K562 (cell line): ENCODE data around the gene PNMT. TPM values are rescaled to one million over a fixed set of nuclear protein-coding genes. Genes with fewer than 3 reads are reported as not detected.

Source experiments
- ATAC-seq: fragments of 200-7000 bp; cut with Tn5 transposase; 3 replicates; pipeline ENCODE4 v1.9.1; 2020; ENCODE audit warnings: moderate library complexity
- BruUV-seq: library from RNA; stranded (reverse); fragments of 400-500 nt; replicated peaks from 2 replicates; lab custom pipeline; 2021; lab: Mats Ljungman, UMichigan
- CTCF ChIA-PET: fragments of 300-600 bp; formaldehyde crosslinking; extraction: SDS; loops from one replicate; lab custom pipeline; 2021; ENCODE audit warnings: low intra/inter-chr PET ratio; lab: Yijun Ruan, JAX
- POLR2A ChIA-PET: fragments of 300-600, 350-650 bp; sonication (Branson Sonifier 250); formaldehyde crosslinking; extraction: SDS; loops from one replicate; lab custom pipeline; 2021; ENCODE audit warnings: antibody characterized with exemption, inconsistent platforms; lab: Yijun Ruan, JAX
- DNase-seq, 4 experiments: peaks; one replicate each; pipeline versions ENCODE4 v3.0.0 to v3.0.0-alpha.2; 2011 to 2018; ENCODE audit warnings: low spot score in 3 of 4, mixed read lengths in 3 of 4; ENCODE audit errors: extremely low read depth in 1 of 4
- FAIRE-seq: peaks from 2 replicates; lab custom pipeline; 2011; peaks lifted over from hg19 to GRCh38; lab: Jason Lieb, UNC
- H2AFZ ChIP-seq: 2 replicates; pipeline ENCODE4 v1.6.0; 2011; ENCODE audit warnings: low read depth, low read length, control low read depth, inconsistent platforms
- H3K27ac ChIP-seq: fragments of 200-600 bp; 3 replicates; pipeline ENCODE4 v1.8.0; 2011; ENCODE audit warnings: low read depth, mild to moderate bottlenecking, control low read depth, inconsistent platforms, low read length, moderate library complexity, mixed read lengths; ENCODE audit errors: extremely low read depth
- H3K27me3 ChIP-seq, 2 experiments: fragments of 300-600 bp in 1 of 2; 2 replicates in 1 of 2; 3 replicates in 1 of 2; pipeline versions ENCODE4 v1.6.0 to v1.8.0; 2011; ENCODE audit warnings: inconsistent platforms in 2 of 2, low read length in 2 of 2, mild to moderate bottlenecking in 1 of 2, mixed read lengths in 1 of 2, moderate library complexity in 1 of 2; ENCODE audit not compliant: control insufficient read depth in 2 of 2, insufficient read depth in 2 of 2
- H3K36me3 ChIP-seq: fragments of 300-600 bp; 3 replicates; pipeline ENCODE4 v1.8.0; 2011; ENCODE audit warnings: mild to moderate bottlenecking, low read length, inconsistent platforms; ENCODE audit not compliant: control insufficient read depth, insufficient read depth
- H3K4me1 ChIP-seq, 2 experiments: fragments of 200-600 bp in 1 of 2; replicated peaks in 1 of 2; 2 replicates in 1 of 2; 3 replicates in 1 of 2; pipeline versions ENCODE4 v1.5.1 to v1.8.0; 2011; ENCODE audit warnings: inconsistent platforms in 2 of 2, low read length in 2 of 2, mild to moderate bottlenecking in 1 of 2, mixed read lengths in 1 of 2, moderate library complexity in 1 of 2; ENCODE audit not compliant: control insufficient read depth in 2 of 2, insufficient read depth in 2 of 2
- H3K4me2 ChIP-seq: 2 replicates; pipeline ENCODE4 v1.6.1; 2011; ENCODE audit warnings: low read length, control low read depth, inconsistent platforms, mixed read lengths; ENCODE audit not compliant: insufficient read depth
- H3K4me3 ChIP-seq: fragments of 200-600 bp; sonication (generic), shearing (Covaris generic); 2 replicates; pipeline ENCODE4 v1.5.1; 2016; ENCODE audit warnings: control low read depth, inconsistent platforms
- H3K79me2 ChIP-seq: fragments of 200-600 bp; 3 replicates; pipeline ENCODE4 v1.8.0; 2011; ENCODE audit warnings: low read length, inconsistent platforms; ENCODE audit not compliant: control insufficient read depth, insufficient read depth
- H3K9ac ChIP-seq, 2 experiments: 2 replicates each; pipeline versions ENCODE4 v1.6.0 to v1.6.1; 2011; ENCODE audit warnings: low read depth in 2 of 2, low read length in 2 of 2, control low read depth in 1 of 2, inconsistent platforms in 1 of 2, mild to moderate bottlenecking in 1 of 2, mixed read lengths in 1 of 2; ENCODE audit not compliant: insufficient read depth in 1 of 2
- H3K9me1 ChIP-seq: one replicate; pipeline ENCODE4 v1.6.0; 2011; ENCODE audit warnings: inconsistent platforms, mild to moderate bottlenecking, low read length, moderate library complexity; ENCODE audit not compliant: control insufficient read depth, insufficient read depth
- H3K9me3 ChIP-seq: replicated peaks from 2 replicates; pipeline ENCODE4 v1.5.1; 2011; ENCODE audit warnings: low read depth, low read length, inconsistent platforms; ENCODE audit not compliant: control insufficient read depth, insufficient read depth
- H4K20me1 ChIP-seq: replicated peaks from 2 replicates; pipeline ENCODE4 v1.6.1; 2011; ENCODE audit warnings: low read length, inconsistent platforms, mixed read lengths; ENCODE audit not compliant: control insufficient read depth, insufficient read depth
- ARID1B ChIP-seq: fragments of 450-650 bp; IDR thresholded peaks from 2 replicates; pipeline ENCODE4 v1.6.1; 2016; ENCODE audit warnings: antibody characterized with exemption, mild to moderate bottlenecking, inconsistent platforms
- ETS1 ChIP-seq: conservative IDR thresholded peaks from 2 replicates; pipeline ENCODE4 v1.6.1; 2011; ENCODE audit warnings: low read depth, mild to moderate bottlenecking, low read length; ENCODE audit not compliant: control insufficient read depth
- FOXO4 ChIP-seq: fragments of 450-650 bp; formaldehyde crosslinking; IDR thresholded peaks from 2 replicates; pipeline ENCODE4 v1.4.0; 2020; ENCODE audit warnings: mild to moderate bottlenecking, moderate library complexity
- PHF20 ChIP-seq: fragments of 450-650 bp; IDR thresholded peaks from 2 replicates; pipeline ENCODE4 v1.6.1; 2018; ENCODE audit not compliant: partially characterized antibody
- POLR2A ChIP-seq: fragments of 450-650 bp; conservative IDR thresholded peaks from 2 replicates; pipeline ENCODE4 v1.6.1; 2016
- RFX5 ChIP-seq: IDR thresholded peaks from 2 replicates; pipeline ENCODE4 v1.6.1; 2011; ENCODE audit warnings: low read depth, mild to moderate bottlenecking, improper control_type of control experiment, low read length
- THAP7 ChIP-seq: fragments of 250-450 bp; sonication (Bioruptor Pico); IDR thresholded peaks from 2 replicates; pipeline ENCODE4 v1.5.0; 2021
- ZFX ChIP-seq: sonication (generic); formaldehyde crosslinking; IDR thresholded peaks from 2 replicates; pipeline ENCODE4 v1.8.0; 2022; ENCODE audit warnings: mild to moderate bottlenecking, missing genetic modification reagents, moderate library complexity
- ZNF146 ChIP-seq: IDR thresholded peaks from one replicate; pipeline ENCODE4 v1.6.1; 2018; ENCODE audit warnings: missing compliant biosample characterization; ENCODE audit not compliant: unreplicated experiment
- ZNF165 ChIP-seq: fragments of 250-450 bp; sonication (Bioruptor Pico); IDR thresholded peaks from 2 replicates; pipeline ENCODE4 v1.4.0; 2020; ENCODE audit warnings: borderline replicate concordance
- ZNF41 ChIP-seq: fragments of 250-450 bp; sonication (Bioruptor Pico); conservative IDR thresholded peaks from 2 replicates; pipeline ENCODE4 v1.4.0; 2020; ENCODE audit warnings: mild to moderate bottlenecking
- ZNF551 ChIP-seq: fragments of 250-450 bp; sonication (Bioruptor Pico); IDR thresholded peaks from 2 replicates; pipeline ENCODE4 v1.5.0; 2021; ENCODE audit warnings: mild to moderate bottlenecking, moderate library complexity
- WGBS: fragments of 100-300 bp; shearing (Covaris generic); methylation state at CpG from one replicate; pipeline ENCODE4 v1.1.6; 2016; ENCODE audit warnings: low coverage, mixed read lengths; ENCODE audit not compliant: insufficient coverage; ENCODE audit errors: missing lambda C conversion rate; 5-methylcytosine and 5-hydroxymethylcytosine counted together
- in situ Hi-C: fragments of 300-500 bp; cut with MboI; formaldehyde crosslinking; loops from 4 replicates; pipeline ENCODE4 v1.15.0; 2018; ENCODE audit warnings: inconsistent platforms, mixed read lengths
- intact Hi-C: fragments of 100-400 bp; cut with micrococcal nuclease; formaldehyde crosslinking; loops from 2 replicates; pipeline ENCODE4 v1.14.2; 2022
- polyA plus RNA-seq, 8 experiments: library from polyadenylated mRNA; depleted of rRNA in 4 of 8; stranded (reverse) in 5 of 8; unstranded in 3 of 8; fragments of >200 nt; fragmentation: Nextera tagmentation in 2 of 8; fragmentation: Illumina TruSeq in 1 of 8; extraction: Ambion mirVana in 2 of 8; extraction: Trizol in 1 of 8; gene quantifications; 2 replicates each; pipeline versions ENCODE4 v1.2.1 to v1.2.3, GENCODE V29; 2011 to 2014; ENCODE audit warnings: inconsistent platforms in 1 of 8, missing spikeins in 1 of 8
- total RNA-seq, 7 experiments: library from RNA; depleted of rRNA in 6 of 7; stranded (reverse); fragments of >200 nt in 6 of 7; fragmentation: Illumina TruSeq in 2 of 7; extraction: Trizol in 2 of 7; gene quantifications; 2 replicates each; pipeline versions ENCODE4 v1.2.1 to v1.2.3, GENCODE V29; 2011 to 2021; ENCODE audit warnings: low replicate concordance in 1 of 7

Gene PNMT
- total and polyA plus RNA-seq, 9 of the 15 experiments (the other 6 are each of a cell fraction or from before 2014, with no cell fraction given) = 0.55 to 18.1 (median 5.8) TPM

GRCh38 chr17:39658760-39659159, 9.5 kb upstream of the PNMT start:
- FAIRE-seq (no peak), ATAC-seq (no peak)
- Histone ChIP-seq H3K27me3 (no peaks in the 10 kb centered on the region), H3K9me3 (no peaks in the 10 kb centered on the region), H3K4me1 (peaks cover 4 to 49% of the 10 kb centered on the region in 2 experiments)
- 75% methylated on average over 3 of the region's 3 CpGs for WGBS
- TF ChIP-seq POLR2A (no peak), PHF20 (no peak)
- TF ChIP-seq, all 486 proteins: peak for 0
- Histone ChIP-seq H3K36me3 (peaks cover 85% of the 10 kb centered on the region), H4K20me1 (no peaks in the 10 kb centered on the region), H2AFZ (no peak overlapping the region), H3K9ac (peak overlapping the region in 1 of 2 experiments; percentile 64; a peak in 1 of 4 replicates), H3K4me3 (no peak overlapping the region), H3K27ac (no peak overlapping the region), H3K79me2 (peaks cover 11% of the 10 kb centered on the region), H3K9me1 (no peaks in the 10 kb centered on the region), H3K4me2 (no peak overlapping the region)
- in situ Hi-C loops (no loop called here), intact Hi-C loops (no loop called here)
- DNase-seq = no peak
- ChIA-PET CTCF (no interaction called here), POLR2A (no interaction called here)
- BruUV-seq = no TSS peak

GRCh38 chr17:39659279-39660010, 8.8 kb upstream of the PNMT start:
- 79% methylated on average over 7 of the region's 15 CpGs for WGBS
- Histone ChIP-seq H3K36me3 (peaks cover 78% of the 10 kb centered on the region; the same call in 2 of the 3 replicates), H3K9me3 (no peaks in the 10 kb centered on the region), H3K4me1 (peaks cover 7 to 51% of the 10 kb centered on the region in 2 experiments; a peak in 4 of 5 replicates), H3K27me3 (no peaks in the 10 kb centered on the region), H2AFZ (no peak overlapping the region), H4K20me1 (no peaks in the 10 kb centered on the region), H3K79me2 (peaks cover 4% of the 10 kb centered on the region), H3K4me2 (no peak overlapping the region), H3K4me3 (no peak overlapping the region), H3K27ac (no peak overlapping the region), H3K9me1 (no peaks in the 10 kb centered on the region), H3K9ac (peak overlapping the region in 1 of 2 experiments; percentile 70; a peak in 2 of 4 replicates)
- POLR2A ChIA-PET = interaction anchor here (1.2 kb wide), 1 partner anchor 9 kb away, joined by 5 read pairs; no protein-coding TSS in a partner anchor
- ATAC-seq = no peak
- FAIRE-seq = no peak
- in situ Hi-C loops = no loop called here
- no peak for DNase-seq
- no TSS peak for BruUV-seq
- intact Hi-C loops = no loop called here
- CTCF ChIA-PET = no interaction called here
- no peak for TF ChIP-seq ZNF146 (CRISPR knock-in tag)
- TF ChIP-seq ETS1 = no peak
- no peak for TF ChIP-seq THAP7 (CRISPR knock-in tag)
- TF ChIP-seq RFX5 = no peak
- no peak for TF ChIP-seq ZFX (CRISPR knock-in tag)
- no peak for TF ChIP-seq FOXO4 (CRISPR knock-in tag)
- no peak for TF ChIP-seq ZNF165 (CRISPR knock-in tag)
- TF ChIP-seq ARID1B = no peak
- TF ChIP-seq ZNF41 (CRISPR knock-in tag) = no peak
- no peak for TF ChIP-seq ZNF551 (CRISPR knock-in tag)
